ENCODE measurements around the gene YBX1. TPM values are rescaled to one million over a fixed set of nuclear protein-coding genes. Genes with fewer than 3 reads are reported as not detected.

Gene YBX1
- total RNA-seq, 4 donors from 2014 or later: 594 to 809 (median 657) TPM

DNA sequence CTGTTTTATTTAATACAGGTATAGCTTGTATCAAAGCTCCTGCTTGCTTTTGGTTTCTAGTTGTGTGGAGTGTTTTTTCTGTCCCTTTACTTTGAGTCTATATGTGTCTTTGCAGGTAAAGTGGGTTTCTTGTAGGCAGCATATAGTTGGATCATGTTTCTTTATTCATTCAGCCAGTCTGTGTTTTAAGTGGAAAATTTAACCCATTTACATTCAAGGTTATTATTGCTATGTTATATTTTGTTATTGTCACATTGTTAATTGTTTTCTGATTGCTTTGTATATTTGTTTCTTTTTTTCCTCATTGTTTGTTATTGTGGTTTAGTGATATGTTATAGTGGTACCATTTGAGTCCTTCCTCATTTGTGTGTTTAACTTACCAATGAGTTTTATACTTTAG, 31.1 kb downstream of the YBX1 start:
- TF ChIP-seq, protein P1, sequence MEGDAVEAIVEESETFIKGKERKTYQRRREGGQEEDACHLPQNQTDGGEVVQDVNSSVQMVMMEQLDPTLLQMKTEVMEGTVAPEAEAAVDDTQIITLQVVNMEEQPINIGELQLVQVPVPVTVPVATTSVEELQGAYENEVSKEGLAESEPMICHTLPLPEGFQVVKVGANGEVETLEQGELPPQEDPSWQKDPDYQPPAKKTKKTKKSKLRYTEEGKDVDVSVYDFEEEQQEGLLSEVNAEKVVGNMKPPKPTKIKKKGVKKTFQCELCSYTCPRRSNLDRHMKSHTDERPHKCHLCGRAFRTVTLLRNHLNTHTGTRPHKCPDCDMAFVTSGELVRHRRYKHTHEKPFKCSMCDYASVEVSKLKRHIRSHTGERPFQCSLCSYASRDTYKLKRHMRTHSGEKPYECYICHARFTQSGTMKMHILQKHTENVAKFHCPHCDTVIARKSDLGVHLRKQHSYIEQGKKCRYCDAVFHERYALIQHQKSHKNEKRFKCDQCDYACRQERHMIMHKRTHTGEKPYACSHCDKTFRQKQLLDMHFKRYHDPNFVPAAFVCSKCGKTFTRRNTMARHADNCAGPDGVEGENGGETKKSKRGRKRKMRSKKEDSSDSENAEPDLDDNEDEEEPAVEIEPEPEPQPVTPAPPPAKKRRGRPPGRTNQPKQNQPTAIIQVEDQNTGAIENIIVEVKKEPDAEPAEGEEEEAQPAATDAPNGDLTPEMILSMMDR (IDR thresholded peaks at IDR 0.05; ENCODE audit: low read depth): no peak

DNA sequence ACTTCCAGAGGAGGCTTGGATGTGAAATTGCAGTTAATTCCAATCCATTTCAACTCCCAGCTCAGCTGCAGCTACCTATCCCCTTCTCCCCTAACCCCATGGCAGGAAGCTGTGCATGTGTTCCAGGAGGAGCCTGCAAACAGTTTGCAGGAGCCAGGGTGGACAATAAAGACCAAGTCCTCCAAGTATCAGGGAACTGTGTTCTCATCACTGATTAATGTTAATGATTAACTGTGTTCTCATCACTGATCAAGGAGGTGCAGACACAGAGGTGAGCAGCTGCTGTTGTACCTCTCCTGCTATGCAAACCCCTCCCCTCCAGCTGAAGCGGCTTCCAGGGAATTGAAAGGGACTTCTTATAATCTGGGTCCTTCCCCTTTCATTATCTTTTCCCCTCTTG, 38.6 kb downstream of the YBX1 start:
- TF ChIP-seq, protein P1 (IDR thresholded peaks at IDR 0.05; ENCODE audit: low read depth): no peak

DNA sequence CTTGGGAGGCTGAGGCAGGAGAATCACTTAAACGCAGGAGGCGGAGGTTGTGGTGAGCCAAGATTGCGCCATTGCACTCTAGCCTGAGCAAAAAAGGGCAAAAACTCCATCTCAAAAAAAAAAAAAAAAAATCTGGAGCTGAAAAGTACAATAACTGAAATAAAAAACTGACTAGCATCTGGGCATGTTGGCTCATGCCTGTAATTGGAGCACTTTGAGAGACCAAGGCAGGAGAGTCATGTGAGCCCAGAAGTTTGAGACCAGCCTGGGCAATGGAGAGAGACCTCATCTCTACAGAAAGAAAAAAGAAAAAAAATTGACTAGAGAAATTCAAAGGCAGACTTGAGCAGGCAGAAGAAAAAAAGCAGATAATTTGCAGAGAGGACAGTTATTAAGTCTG, 39.7 kb downstream of the YBX1 start:
- TF ChIP-seq, protein P1 (IDR thresholded peaks at IDR 0.05; ENCODE audit: low read depth): no peak

DNA sequence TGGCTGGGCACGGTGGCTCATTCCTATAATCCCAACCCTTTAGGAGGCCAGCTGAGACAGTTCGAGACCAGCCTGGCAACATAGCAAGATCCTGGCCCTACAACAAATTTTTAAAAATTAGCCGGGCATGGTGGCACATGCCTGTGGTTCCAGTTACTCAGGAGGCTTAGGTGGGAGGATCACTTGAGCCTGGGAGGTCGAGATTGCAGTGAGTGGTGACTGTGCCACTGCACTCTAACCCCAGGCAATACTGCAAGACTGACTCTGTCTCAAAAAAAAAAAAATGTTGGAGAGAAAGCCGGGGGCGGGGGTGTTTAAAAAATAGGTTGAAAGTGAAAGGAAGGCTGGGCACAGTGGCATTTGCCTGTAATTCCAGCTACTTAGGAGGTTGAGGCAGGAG, 41.3 kb downstream of the YBX1 start:
- TF ChIP-seq, protein P1 (IDR thresholded peaks at IDR 0.05; ENCODE audit: low read depth): no peak

DNA sequence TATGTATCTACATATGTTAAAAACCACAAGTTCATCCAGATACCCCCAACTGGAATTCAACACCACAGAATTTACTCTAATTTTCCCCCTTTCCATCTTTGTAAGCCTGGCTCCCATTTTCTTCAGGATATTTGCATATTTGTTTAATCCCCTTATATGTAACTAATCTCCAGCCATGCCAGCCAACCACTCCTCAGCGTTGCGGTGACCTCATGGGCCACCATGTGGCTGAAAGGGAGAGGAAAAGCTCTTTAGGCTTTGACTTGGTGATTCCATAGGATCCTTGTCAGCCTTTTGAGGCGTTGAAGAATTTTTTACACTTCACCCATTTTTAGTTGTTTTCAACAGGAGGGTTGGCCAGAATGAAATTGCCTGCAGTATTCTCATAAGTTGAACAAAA, 47.8 kb downstream of the YBX1 start:
- TF ChIP-seq, protein P1 (IDR thresholded peaks at IDR 0.05; ENCODE audit: low read depth): no peak

DNA sequence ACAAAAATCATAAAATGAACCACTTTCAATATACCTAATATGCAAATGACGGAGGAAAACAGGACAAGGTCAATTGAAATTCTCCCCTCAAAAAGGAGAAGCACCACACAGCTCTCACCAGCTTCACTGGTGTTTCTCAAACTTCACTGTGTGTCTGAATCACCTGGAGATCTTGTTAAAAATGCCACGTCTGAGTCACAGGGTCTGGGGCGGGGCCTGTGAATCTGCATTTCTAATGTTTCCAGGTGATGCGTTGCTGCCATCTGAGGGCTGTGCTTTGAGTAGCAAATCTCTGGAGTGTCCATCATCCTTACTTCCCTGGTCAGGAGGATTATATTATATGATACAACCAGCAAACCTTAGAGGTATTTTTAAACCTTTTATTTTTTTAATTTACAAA, 48.8 kb downstream of the YBX1 start:
- TF ChIP-seq, protein P1 (IDR thresholded peaks at IDR 0.05; ENCODE audit: low read depth): no peak

DNA sequence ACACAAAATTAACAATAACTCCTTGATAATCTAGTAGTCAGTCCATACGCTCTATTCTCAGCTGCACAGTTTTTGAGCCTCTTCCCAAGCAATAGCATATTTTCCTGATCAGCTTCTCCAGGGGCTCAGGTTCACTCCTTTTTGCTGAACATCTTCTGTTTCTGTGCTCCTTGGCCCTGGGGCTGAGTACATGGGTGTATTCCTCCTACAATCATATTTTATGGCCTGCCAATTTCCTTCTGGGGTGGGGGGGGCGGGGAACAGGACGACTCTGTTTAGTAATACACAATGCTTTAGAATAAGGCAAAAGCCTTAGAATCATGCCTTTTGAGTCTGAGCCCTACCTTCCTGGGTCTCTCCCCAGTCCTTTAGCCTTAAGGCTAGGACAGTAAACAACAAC, 49.4 kb downstream of the YBX1 start:
- TF ChIP-seq, protein P1 (IDR thresholded peaks at IDR 0.05; ENCODE audit: low read depth): no peak

All from subcutaneous adipose tissue (tissue), 4 donors.